PFSK-1 (cell line): ENCODE data around the gene PGAP3.

Experiments used
- POLR2AphosphoS5 ChIP-seq: IDR thresholded peaks from 2 replicates; pipeline ENCODE4 v1.6.1; 2012; ENCODE audit warnings: low read depth, mild to moderate bottlenecking, control low read depth, low read length, moderate library complexity
- SIN3A ChIP-seq: IDR thresholded peaks from 2 replicates; pipeline ENCODE4 v1.6.1; 2012; ENCODE audit warnings: mild to moderate bottlenecking, low read length, moderate library complexity, borderline replicate concordance; ENCODE audit not compliant: insufficient read depth

DNA sequence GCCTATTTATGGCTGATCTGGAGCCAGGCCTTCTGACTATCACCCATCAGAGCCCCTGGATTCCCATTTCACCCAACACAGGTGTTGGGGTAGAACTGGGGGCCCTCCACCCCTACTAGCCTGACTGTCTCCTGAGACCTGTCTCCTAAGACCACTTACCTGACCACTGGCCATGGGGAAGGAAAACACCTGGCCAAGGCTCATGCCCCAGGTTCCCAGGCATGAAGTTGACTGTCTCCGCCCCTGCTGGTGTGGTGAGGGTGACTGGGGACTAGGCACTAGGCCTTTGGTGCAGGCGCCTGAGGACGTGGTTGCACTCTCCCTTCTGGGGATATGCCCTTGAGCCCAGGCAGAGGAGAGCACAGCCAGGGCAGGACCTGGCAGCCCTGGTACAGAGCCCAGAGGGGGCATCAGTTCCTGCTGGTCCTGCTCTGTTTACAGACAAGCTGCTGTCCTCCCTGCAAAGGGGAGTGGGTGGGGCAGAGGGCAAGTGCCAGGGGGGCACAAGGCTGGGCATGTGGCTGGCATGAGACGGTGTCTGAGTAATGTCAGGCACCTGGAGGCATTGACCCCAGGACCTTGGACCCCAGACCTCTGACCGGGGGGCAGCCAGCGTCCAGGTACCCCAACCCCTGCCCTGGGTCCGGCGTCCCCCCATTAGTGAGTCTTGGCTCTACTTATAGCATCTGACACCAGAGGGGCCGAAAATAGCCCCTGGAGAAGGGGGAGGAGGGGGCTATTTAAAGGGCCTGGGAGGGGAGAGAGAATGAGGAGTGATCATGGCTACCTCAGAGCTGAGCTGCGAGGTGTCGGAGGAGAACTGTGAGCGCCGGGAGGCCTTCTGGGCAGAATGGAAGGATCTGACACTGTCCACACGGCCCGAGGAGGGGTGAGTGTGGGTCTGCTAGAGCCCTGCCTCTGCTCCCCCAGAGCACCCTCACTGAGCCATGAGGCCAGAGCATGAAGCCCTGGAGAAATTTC, 23.0 kb downstream of the PGAP3 start, which contains the start of gene TCAP:
- TF ChIP-seq SIN3A = no peak
- TF ChIP-seq POLR2AphosphoS5 = no peak
